ENCODE data around the gene TRIM29.
"Not testable (repeated sequence)": the region's sequence is repeated elsewhere in the genome, so short reads cannot be mapped to it uniquely, and the experiment has no call there.

Gene TRIM29, protein sequence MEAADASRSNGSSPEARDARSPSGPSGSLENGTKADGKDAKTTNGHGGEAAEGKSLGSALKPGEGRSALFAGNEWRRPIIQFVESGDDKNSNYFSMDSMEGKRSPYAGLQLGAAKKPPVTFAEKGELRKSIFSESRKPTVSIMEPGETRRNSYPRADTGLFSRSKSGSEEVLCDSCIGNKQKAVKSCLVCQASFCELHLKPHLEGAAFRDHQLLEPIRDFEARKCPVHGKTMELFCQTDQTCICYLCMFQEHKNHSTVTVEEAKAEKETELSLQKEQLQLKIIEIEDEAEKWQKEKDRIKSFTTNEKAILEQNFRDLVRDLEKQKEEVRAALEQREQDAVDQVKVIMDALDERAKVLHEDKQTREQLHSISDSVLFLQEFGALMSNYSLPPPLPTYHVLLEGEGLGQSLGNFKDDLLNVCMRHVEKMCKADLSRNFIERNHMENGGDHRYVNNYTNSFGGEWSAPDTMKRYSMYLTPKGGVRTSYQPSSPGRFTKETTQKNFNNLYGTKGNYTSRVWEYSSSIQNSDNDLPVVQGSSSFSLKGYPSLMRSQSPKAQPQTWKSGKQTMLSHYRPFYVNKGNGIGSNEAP

DNA sequence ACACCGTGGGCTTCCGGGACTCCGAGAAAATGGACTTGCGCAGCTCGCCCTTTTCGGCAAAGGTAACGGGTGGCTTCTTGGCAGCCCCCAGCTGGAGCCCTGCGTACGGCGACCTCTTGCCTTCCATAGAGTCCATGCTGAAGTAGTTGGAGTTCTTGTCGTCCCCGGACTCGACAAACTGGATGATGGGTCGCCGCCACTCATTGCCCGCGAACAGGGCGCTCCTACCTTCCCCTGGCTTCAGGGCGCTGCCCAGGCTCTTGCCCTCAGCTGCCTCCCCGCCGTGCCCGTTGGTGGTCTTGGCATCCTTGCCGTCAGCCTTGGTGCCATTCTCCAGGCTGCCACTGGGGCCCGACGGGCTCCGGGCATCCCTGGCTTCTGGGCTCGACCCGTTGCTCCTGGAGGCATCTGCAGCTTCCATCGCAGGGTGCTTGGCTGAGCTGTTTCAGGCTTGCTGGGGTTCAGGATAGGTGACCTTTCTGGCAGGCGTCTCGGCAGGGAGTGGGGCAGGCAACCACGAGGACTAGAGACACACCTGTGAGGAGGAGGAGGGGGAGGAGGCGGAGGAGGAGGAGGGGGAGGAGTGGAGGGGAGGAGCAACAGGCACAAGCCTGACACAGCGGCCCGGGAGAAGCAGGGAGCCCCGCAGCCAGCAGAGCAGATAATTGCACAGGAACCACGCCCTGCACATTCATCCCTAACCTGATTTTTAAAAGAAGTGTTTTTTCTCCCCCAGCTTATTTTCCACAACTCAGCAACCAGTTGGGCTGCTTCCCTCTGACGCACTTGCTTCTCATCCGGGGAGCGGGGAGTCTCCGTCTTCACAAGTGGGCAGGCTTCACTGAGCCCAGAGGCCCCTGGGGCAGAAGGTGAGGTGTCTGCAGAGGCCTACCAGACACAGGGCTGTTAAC lies at the start of gene TRIM29:
TRIM29 (minus strand) TSS at position 503 of the 911 bp plus-strand sequence; CDS start at position 421, 82 bp downstream.
- DNase-seq: no peak

DNA sequence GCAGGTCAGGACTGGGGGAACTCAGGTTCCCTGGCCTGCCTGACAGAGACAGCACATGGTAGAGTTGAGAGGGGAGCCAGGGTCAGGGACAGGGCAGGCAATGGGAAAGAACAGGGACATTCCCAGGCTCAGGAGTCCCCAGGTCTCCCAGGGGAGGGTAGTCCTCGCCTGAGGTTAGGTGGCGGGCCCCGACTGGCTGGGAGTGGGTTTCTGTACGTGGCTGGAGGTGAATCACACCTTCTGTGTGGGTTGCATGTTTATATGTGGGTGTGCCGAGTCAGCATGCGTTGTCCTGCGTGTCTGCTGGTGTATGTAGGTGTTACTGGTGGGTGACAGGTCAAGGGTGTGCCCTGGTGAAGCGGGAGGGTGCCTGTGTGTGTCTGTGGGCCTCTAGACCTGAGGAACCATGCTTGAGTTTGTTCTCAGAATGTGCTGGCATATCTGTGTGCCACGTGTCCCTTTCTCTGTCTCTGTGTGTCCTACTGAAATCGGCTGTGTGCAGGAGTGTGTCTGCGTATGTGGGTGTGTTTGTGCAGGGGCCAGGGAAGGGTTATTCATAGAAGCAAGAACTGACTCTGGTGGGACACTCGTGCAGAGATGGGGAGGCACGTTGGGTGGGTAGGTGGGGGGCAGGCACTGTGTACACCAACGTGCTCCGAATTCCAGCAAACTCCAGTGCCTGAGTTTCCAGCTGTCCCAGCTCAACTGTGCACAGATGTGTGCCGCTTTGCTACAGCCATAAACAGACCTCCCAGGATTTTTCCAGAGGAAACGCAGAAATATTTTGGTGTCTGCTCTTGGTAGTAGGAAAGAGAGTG lies 49.1 kb upstream of the TRIM29 start:
- no peak for DNase-seq

DNA sequence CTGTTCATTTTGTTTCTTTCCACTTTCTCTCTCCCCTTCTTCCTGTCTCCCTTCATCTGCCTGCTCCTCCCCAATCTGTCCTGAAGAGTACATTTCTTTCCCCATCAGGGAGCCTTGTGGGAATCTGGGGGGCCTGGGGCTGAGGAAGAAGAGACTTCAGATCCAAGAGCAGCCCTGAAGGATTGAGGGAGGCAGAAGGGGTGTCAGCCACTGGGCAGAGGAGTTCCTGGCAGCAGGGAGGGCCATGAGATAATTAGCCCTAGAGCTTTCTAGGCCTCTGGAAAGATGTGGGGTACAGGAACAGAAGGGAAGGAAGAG lies 48.5 kb upstream of the TRIM29 start:
- DNase-seq: no peak

DNA sequence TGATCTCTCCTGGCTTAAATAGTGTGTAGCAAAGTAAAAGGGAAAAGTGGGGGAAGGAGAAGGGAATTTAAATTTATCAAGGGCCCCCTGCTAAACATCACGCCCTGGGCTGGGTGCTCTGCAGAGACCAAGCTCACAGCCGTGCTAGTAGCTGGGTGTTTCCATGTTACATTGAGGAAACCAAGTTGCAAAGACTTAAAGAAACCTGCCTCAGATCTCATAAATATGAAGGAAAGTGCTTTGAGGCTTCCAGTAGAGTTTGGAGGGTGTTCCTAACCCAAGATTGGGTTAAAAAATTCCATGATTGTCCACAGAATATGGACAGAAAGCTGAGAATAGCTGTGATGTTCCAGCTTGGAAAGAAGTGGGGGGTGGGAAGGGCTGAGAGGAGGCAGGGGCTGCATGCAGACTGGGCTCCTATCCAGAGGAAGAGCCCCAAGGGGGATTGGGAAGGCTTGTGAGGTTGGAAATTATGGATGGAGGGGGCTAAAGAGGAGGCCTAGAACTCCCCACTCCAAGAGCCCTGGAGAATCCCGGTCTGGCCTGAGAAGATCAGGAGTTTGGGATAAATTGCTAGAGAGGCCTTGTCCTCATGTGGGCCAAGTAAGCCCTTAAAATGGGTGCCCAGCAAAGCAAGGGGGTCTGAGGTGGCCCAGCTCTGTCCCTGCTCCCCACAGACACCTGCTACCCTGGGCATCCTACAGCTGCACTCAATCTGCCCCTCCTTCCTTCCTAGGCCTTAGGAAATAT lies 48.0 kb upstream of the TRIM29 start:
- no peak for DNase-seq

DNA sequence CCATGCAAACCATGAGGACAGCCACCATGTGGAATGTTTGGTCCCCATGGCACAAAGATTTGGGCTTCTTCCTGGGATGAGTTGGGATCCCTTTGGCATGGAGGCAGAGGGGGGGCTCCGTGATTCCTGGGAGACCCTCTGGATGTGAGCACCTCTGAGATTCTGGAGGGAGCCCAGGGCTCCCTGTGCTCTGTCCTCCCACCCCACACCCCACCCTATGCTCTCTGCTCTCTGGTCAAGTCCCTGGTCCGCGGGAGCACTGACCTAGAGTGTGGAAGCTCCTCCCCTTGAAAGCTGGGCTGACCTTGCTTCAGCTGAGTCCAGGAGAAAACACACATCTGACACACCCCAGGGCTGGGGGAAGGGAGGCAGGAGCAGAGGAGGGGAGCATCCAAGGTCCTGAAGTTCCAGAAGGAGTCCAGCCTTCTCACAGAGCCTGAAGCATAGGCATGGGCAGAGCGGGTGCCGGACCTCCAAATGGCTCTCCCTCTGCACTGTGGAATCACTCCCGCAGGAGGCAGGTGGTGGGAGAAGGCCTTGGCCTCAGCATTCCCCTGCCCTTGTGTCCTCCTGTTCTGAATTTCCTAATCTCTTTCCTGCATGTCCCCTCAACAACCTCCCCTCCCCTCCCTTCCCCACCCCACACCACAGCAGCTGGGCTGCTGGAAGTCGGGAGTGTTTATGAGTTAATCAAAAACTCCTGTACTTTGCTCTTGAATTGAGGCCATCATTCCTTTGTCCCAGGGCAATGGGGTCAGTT lies 47.2 kb upstream of the TRIM29 start:
- no peak for DNase-seq

DNA sequence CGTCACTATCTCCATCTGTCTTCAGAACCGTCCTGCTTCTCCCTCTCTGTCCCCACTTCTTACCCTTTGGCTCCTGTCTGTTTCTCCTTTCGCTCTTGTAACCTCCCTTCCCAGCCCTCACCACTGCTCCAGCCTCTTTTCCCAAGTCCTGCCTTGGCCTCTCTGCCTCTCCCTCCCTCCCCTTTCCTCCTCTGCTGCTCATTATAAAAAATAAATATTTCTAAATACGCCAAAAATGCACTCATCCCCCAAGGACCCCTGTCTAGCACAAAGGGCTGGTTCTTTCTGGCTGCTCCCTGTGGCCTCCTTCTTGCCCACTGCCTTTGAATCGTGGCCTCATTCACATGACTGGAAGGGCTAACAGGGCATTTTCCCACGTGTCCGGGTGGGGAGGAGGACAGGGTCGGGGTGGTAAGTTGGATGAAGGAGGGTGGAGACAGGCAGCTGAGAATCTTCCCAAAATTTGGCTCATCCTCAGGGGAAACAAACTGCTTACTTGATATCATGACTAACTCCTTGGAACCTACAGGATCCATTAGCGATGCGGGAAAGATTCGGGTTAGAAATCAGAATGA lies 46.5 kb upstream of the TRIM29 start:
- DNase-seq: no peak

DNA sequence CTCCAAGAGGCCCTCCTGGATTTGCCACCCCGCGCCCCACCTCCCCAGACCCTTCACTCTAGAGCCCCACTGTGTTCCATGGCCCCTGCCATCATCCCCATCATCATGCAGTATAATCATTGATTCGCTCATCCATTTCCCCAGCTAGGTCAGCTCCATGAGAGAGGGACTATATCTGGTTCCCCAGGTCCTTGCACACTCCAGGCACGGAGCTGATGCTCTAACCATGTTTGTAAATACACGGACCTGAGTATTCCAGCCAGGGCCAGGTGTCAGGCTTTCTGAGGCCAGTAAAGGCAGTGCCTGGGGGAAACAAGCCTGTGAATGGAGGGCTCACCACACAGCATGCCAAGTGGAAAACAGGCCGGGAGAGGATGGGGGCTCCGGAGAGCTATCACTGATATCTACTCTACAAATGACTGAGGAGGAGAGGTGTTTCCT lies 45.8 kb upstream of the TRIM29 start:
- DNase-seq: no peak

DNA sequence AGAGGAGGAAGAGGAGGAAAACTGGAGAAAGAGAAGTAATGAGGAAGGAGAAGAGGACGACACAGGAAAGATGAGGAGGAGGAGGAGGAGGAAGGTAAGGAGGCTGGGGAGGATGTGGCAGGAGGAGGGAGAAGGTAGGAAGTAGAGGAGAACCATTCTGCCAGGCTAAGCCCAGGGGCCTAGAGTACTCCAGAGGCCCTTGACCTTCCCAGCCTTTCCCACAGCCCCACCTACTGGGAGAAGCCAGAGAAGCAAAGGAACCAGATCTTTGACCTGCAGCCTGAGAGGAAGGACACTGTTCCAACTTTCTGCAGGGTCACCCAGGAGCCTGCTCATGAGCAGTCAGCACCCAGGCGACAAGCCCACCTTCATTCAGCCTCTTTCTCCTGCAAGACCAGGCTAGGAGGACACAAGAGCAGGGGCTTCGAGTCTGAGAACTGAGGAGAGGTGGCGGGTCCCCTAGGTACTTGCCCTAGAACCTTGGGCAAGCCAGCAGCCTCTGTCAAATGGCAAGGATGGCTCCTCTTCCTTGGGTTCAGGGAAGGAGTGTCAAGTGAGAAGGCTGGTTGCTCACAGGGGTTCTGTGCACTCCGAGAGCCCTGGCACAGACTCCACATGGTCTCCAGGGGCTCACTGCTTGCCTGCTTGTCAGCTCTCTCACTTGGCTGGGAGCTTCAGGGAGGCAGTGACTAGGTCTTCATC lies 45.0 kb upstream of the TRIM29 start:
- DNase-seq: no peak

DNA sequence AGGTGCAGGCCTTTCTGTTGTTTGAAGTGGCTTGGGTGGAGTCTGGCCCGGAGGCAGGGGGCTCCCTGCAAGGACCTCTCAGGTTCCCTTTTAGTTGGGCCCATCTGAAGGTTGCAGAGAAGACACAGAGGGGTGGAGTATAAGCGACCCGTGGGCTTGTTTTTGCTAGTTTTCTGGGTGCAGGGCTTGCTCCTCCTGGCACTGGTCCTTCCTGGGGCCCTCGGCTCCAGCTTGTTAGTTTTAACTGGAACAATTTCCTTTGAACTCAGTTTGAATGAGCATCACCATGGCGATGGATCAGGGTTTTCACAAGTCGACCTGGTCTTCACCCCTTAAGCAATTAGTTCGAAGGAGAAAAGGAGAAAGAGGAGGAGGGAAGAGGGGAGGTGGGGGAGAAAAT lies 44.5 kb upstream of the TRIM29 start:
- no peak for DNase-seq

DNA sequence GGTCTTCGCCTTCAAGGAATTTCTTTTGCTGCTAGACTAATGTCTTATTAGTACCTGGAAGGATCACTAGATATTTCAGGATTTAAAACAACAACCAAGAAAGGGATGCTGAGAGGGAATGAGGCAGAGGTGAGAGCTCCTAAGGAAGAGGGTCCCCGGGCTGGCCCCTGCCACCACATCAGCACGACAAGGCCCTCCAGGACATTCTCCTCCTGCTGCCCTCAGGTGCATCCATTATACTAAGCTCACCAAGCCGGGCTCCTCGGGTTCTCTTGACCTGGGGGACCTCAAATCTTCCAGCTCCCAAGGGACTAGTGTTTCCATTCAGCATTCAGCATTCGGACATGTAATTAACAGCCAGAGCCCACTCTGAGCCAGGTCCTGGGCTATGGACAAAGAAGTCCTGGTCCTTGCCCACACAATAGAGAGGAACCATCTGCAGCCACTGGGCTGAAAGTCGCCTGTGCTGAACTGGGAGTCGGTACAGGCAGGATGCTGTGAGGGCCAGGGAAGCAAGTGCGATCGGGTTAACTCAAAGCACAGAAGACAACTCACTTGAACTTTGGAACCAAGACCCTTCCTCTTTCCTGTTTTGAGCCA lies 43.6 kb upstream of the TRIM29 start:
- DNase-seq: no peak

DNA sequence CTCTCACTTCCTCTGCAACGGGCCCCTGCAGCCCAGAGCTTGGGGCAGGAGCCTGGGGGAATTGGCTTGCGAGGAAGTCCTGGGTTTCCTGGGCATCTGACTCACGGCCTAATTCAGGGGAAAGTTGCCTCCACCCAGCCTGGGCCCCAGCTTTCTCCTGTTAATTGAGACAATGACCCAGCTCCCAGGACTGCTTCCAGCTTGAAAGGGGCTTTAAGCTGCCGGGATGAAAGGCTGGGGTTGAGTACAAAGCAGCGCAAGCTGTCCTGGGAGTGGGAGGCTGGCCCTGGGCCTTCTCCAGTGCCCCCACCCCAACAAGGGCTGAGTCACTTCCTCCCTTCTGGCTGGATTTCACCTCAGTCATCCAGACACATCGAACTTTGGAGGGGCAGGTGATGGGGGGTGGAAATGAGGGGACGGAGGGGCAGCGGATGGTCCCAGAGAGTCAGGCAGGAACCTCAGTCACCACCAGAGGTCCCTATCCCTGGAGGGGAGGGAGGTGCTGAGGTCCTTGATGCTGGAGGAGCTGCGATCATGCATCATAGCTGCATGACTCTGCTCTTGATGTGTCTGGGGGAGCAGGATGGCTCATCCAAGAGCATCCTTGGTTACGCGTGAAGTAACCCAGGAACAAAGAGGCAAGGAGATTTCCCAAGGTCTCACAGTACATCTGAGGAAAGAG lies 42.8 kb upstream of the TRIM29 start:
- no peak for DNase-seq

DNA sequence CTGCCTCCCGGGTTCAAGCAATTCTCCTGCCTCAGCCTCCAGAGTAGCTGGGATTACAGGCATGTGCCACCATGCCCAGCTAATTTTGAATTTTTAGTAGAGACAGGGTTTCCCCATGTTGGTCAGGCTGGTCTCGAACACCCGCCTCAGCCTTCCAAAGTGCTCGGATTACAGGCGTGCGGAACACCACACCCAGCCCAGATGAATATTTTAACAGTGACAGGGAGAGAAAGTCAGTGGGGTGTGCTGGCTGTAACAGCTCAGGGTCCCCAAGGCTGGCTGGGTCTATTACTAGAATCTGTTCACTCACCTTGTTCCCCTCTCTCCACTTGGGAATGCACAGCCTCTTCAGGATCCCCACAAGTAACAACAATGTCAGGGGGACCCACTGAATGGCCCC lies 42.1 kb upstream of the TRIM29 start:
- not testable (repeated sequence) for DNase-seq

DNA sequence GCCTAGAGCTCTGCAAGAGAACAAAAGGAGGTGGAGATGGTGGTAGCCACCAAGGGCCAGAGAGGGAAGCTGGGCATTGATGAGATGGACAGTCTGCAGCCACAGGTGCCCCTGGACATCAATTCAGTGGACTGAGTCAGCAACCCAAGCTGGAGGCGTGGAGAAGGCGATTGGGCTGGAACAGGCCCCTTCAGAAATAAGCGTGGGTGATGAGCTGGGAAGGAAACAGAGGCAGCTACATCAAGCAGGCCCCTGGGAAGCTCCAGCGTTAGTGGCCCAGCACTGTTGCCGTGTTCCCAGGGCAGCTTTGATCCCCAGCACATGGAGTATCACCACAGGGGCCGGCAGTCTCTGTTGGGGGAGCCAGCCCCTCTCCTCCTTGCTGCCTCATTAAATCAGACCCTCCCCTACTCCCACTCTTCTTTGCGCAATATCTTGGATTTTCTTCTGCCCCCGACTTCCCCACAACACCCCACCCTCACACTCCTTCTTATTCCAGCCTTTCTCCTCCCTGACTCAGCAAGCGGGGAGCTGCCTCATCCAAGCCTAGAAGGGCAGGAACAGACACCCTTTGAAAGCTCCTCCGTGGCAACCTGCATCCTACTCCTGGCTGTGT lies 41.3 kb upstream of the TRIM29 start:
- no peak for DNase-seq

DNA sequence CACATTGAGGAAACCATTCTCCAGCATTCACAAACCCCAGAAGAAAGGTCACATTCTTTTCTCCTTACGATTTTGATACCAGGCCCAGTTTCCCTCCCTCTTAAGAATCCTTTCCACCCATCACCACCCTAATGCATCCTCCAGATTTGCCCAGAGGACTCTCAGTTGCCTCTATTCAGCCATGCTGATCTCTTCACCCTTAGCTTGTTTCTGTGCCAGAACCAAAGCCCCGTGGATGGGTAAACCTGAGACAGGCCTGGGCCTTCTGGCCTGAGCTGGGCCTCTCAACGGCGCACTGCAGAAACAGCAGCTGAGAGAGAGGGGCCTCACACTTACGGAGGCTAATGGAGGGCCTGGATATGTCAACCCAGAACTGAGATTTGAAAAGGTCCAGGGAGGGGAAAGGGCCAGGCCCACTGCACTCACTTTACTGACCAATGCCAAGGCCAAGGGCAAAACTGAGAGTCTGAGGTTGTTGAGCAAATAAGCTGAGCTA lies 40.7 kb upstream of the TRIM29 start:
- DNase-seq: no peak

DNA sequence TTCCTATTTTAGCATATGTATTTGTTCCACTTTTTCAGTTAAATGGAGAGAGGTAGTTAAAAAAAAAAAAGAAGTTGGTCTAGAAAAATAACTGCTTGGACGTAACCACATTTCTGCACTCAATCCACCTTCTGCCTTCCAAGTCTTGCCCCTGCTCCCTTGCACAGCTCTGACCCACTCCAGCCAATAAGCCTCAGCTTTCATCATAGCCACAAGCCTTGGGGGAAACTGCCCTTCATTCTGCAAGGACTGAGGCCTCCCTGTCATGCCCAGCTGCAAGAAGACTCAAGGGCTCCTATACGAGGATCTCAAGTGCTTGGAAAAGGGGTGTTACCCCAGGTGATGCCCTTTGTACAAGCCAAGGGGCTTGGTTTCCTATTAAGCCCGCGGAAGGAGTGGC lies 37.0 kb upstream of the TRIM29 start:
- DNase-seq: no peak

DNA sequence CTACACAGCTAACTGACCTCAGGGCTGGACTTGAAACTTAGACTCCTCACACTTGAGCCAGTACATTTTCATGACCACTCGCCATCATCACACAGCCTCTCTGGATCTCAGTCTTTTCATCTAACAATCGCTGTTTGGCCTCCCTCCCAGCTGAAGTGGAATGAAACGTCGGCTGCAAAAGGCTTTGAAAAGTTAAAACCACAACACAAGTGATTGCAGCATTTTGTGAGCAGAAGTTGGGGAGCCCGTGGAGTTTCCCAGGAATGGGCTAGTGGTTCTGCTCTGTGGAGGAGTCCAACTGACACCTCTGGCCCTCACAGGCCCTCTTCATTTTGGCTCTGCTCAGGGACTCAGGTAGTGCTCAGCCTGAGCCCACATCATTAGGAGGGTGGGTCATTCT lies 35.9 kb upstream of the TRIM29 start:
- no peak for DNase-seq

DNA sequence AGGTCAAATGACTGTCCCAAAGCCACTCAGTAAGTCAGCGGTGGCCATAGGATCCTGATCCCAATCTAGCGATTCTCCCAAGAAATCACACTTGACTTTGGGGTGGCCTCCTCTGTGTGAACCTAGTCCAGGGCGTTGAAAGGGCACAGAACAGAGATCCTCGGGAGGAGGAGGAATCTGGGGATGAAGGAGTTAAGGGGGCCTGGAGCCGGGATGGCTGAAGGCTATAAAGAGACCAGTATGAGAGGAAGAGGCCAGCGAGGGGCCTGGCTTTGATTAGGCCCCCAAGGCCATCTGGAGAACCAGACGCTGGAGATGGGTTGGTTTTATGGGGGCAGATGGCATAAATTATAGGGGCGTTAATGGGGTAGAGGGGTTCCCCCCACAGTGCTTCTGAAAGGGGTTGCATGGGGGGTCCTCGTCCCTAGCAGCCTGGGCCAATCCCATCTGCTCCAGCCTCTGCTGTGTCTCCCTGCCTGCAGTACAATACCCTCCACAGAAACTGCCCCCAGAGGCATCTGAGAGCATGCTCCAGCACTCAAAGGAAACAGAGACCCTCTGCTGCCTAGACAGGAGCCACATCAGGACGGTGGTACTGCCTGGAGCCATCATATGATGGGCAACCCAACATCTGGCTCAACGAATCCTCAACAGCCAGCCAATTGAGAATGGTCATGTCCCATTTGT lies 35.2 kb upstream of the TRIM29 start:
- no peak for DNase-seq
